Measurements from ENCODE around the gene PELI3.

DNA sequence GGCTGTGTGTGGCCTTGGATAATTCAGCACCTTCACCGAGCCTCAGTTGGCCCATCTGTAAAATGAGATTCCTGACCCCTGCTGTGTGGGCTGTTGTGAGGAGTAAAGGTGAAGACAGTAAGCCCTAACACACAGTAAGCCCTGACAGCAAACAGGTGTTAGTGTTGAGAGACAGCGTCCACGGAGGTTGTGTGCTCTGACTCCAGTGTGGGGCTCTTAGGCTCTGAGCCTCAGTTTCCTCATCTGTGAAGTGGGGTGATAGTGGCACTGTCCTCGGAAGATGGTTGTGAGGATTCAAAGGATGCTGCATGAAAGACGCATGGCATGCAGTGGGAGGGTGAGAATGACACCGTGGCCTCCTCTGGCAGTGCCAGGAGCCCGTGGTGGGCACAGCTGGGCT is 27.8 kb downstream of the PELI3 start:
- no peak for TF ChIP-seq CTCF (IDR thresholded peaks at IDR 0.05)
- TF ChIP-seq POLR2A (IDR thresholded peaks at IDR 0.05), result no peak
